ENCODE results near the gene C1QTNF1. TPM values are rescaled to one million over a fixed set of nuclear protein-coding genes. Genes with fewer than 3 reads are reported as not detected.

Gene C1QTNF1
- total RNA-seq, 1 experiment from 2014 or later: 19.9 TPM

- POLR2A ChIA-PET: interaction anchor here (0.6 to 1.0 kb wide), 6 partner anchors 14 to 835 kb away, joined by 3 to 10 read pairs (median 4); no protein-coding TSS in a partner anchor
- TF ChIP-seq CTCF (IDR thresholded peaks at IDR 0.05; ENCODE audit: insufficient read depth in 1 of 2, low read depth in 1 of 2, low read length in 1 of 2, severe bottlenecking in 1 of 2, unreplicated experiment in 1 of 2): no peak
- H3K9me3 Mint-ChIP-seq (ENCODE audit: unreplicated experiment): peaks cover 25% of the 10 kb centered on the region
- H3K4me3 Mint-ChIP-seq (ENCODE audit: unreplicated experiment): peak within 1 kb of the TSS; percentile 95
- DNase-seq: peak; percentile 83 to 93
- H3K4me1 ChIP-seq: peaks cover 39% of the 10 kb centered on the region
- no TSS peak for BruUV-seq (replicated peaks)
- H3K9me3 ChIP-seq: peaks cover 14% of the 10 kb centered on the region
- peaks cover 4% of the 10 kb centered on the region; the same call in 1 of the 2 replicates for H3K36me3 ChIP-seq (ENCODE audit: control insufficient read depth, insufficient read depth, low read length)
- H3K27me3 Mint-ChIP-seq (ENCODE audit: insufficient read depth, unreplicated experiment): no peaks in the 10 kb centered on the region
- intact Hi-C loops (cut with micrococcal nuclease; ENCODE audit: unreplicated experiment): loop anchor here (2.0 kb wide), 1 partner anchor 65 kb away; the partner anchor contains the start of gene ENGASE
- peak within 1 kb of the TSS; percentile 92 for H3K27ac Mint-ChIP-seq (ENCODE audit: unreplicated experiment)
- CTCF ChIA-PET: interaction anchor here (0.6 to 1.0 kb wide), 6 partner anchors 20 to 1678 kb away, joined by 3 to 5 read pairs (median 3); partner anchors contain the start of gene ENGASE
- peaks cover 38% of the 10 kb centered on the region for H3K4me1 Mint-ChIP-seq (ENCODE audit: low read depth, unreplicated experiment)
- H3K36me3 Mint-ChIP-seq (ENCODE audit: insufficient read depth, unreplicated experiment): peaks cover 16% of the 10 kb centered on the region
- no peaks in the 10 kb centered on the region for H3K27me3 ChIP-seq (replicated peaks; ENCODE audit: control insufficient read depth, insufficient read depth, low read length)
- H3K4me3 ChIP-seq (ENCODE audit: low read depth, low read length): peak within 1 kb of the TSS; percentile 91
Observed at GRCh38 chr17:79009397-79010303, 14.3 kb upstream of the C1QTNF1 start, which contains the start of gene CANT1. TSS of gene CANT1 (minus strand) at chr17:79009764. CDS start at chr17:78997622, 12,142 bp downstream.

GRCh38 chr17:79010304-79010646 lies 13.7 kb upstream of the C1QTNF1 start:
- intact Hi-C loops (cut with micrococcal nuclease; ENCODE audit: unreplicated experiment): loop anchor here (2.0 kb wide), 1 partner anchor 65 kb away; the partner anchor contains the start of gene ENGASE
- Mint-ChIP-seq H3K4me3 (ENCODE audit: unreplicated experiment) (peak overlapping the region; percentile 95), H3K4me1 (ENCODE audit: low read depth, unreplicated experiment) (peaks cover 38% of the 10 kb centered on the region), H3K36me3 (ENCODE audit: insufficient read depth, unreplicated experiment) (peaks cover 16% of the 10 kb centered on the region), H3K27ac (ENCODE audit: unreplicated experiment) (peak overlapping the region; percentile 92), H3K27me3 (ENCODE audit: insufficient read depth, unreplicated experiment) (no peaks in the 10 kb centered on the region), H3K9me3 (ENCODE audit: unreplicated experiment) (peaks cover 25% of the 10 kb centered on the region)
- no TSS peak for BruUV-seq (replicated peaks)
- H3K36me3 ChIP-seq (ENCODE audit: control insufficient read depth, insufficient read depth, low read length): peaks cover 4% of the 10 kb centered on the region; the same call in 1 of the 2 replicates
- CTCF ChIA-PET: interaction anchor here (0.9 to 1.0 kb wide), 3 partner anchors 19 to 712 kb away, joined by 3 to 5 read pairs (median 3); no protein-coding TSS in a partner anchor
- peak overlapping the region; percentile 91; the same call in 1 of the 2 replicates for H3K4me3 ChIP-seq (ENCODE audit: low read depth, low read length)
- peak in 1 of 2 experiments; percentile 1 for DNase-seq
- no peaks in the 10 kb centered on the region for H3K27me3 ChIP-seq (replicated peaks; ENCODE audit: control insufficient read depth, insufficient read depth, low read length)
- no peak for TF ChIP-seq CTCF (IDR thresholded peaks at IDR 0.05; ENCODE audit: insufficient read depth in 1 of 2, low read depth in 1 of 2, low read length in 1 of 2, severe bottlenecking in 1 of 2, unreplicated experiment in 1 of 2)
- H3K4me1 ChIP-seq: peaks cover 39% of the 10 kb centered on the region
- POLR2A ChIA-PET: interaction anchor here (0.6 to 1.0 kb wide), 4 partner anchors 14 to 30 kb away, joined by 4 to 10 read pairs (median 5); no protein-coding TSS in a partner anchor
- peaks cover 17% of the 10 kb centered on the region for H3K9me3 ChIP-seq

GRCh38 chr17:79011451-79012147 lies 12.4 kb upstream of the C1QTNF1 start:
- Histone ChIP-seq H3K4me1 (peaks cover 35% of the 10 kb centered on the region), H3K27me3 (replicated peaks; ENCODE audit: control insufficient read depth, insufficient read depth, low read length) (no peaks in the 10 kb centered on the region), H3K9me3 (peaks cover 19% of the 10 kb centered on the region), H3K36me3 (ENCODE audit: control insufficient read depth, insufficient read depth, low read length) (peaks cover 4% of the 10 kb centered on the region; the same call in 1 of the 2 replicates), H3K4me3 (ENCODE audit: low read depth, low read length) (no peak overlapping the region)
- Mint-ChIP-seq H3K4me1 (ENCODE audit: low read depth, unreplicated experiment) (peaks cover 31% of the 10 kb centered on the region), H3K4me3 (ENCODE audit: unreplicated experiment) (peak overlapping the region; percentile 95), H3K36me3 (ENCODE audit: insufficient read depth, unreplicated experiment) (peaks cover 16% of the 10 kb centered on the region), H3K27me3 (ENCODE audit: insufficient read depth, unreplicated experiment) (no peaks in the 10 kb centered on the region), H3K9me3 (ENCODE audit: unreplicated experiment) (peaks cover 25% of the 10 kb centered on the region), H3K27ac (ENCODE audit: unreplicated experiment) (peak overlapping the region; percentile 23)
- peak; percentile 33 to 36 for DNase-seq
- intact Hi-C loops (cut with micrococcal nuclease; ENCODE audit: unreplicated experiment): loop anchor here (2.0 kb wide), 1 partner anchor 63 kb away; the partner anchor contains the start of gene ENGASE
- ChIA-PET POLR2A (no interaction called here), CTCF (no interaction called here)
- no TSS peak for BruUV-seq (replicated peaks)
- TF ChIP-seq CTCF (IDR thresholded peaks at IDR 0.05; ENCODE audit: insufficient read depth in 1 of 2, low read depth in 1 of 2, low read length in 1 of 2, severe bottlenecking in 1 of 2, unreplicated experiment in 1 of 2): no peak

All from Caco-2 (cell line).